Amniotic stem cell (primary cell): ENCODE measurements around the gene HUWE1.

Experiments
- DNase-seq: peaks from one replicate; lab custom pipeline; 2025; lab: John Stamatoyannopoulos, UW

The HUWE1 gene

DNA sequence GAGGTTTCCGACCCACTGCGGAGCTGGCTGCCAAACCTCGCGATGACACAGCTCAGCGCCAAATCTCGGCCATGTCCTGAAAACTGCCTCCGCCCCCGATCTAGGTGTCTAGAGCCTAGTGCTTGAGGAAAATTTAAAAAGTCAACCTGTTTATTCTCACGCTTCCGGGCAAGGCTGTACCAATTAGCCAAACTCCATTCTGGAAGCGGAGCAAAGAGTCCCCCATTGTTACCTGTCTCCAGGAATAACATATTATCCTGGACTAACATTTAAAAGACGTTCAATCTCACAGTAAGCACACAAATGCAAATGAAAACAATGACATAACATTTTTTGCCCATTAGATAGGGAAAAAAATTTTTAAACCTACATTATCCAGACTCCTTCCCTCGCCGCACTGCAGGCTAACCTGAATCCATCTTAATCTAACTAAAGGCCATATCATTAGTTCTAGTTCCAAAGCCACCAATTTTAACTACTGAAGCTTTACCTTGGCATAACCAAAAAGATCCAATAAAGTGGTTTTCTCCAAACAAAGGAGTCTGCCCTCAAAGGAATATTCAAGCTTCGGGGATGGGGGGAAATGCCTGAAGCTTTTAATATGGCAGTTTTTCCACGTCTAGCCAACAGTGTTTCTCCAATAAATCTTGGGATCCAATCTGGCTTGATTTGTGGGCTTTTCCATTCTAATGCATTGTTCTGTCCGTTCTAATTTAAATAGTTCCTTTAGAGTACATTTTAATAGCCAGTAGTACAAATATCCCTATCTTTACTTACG, 1.9 kb downstream of the HUWE1 start:
- DNase-seq, result no peak

DNA sequence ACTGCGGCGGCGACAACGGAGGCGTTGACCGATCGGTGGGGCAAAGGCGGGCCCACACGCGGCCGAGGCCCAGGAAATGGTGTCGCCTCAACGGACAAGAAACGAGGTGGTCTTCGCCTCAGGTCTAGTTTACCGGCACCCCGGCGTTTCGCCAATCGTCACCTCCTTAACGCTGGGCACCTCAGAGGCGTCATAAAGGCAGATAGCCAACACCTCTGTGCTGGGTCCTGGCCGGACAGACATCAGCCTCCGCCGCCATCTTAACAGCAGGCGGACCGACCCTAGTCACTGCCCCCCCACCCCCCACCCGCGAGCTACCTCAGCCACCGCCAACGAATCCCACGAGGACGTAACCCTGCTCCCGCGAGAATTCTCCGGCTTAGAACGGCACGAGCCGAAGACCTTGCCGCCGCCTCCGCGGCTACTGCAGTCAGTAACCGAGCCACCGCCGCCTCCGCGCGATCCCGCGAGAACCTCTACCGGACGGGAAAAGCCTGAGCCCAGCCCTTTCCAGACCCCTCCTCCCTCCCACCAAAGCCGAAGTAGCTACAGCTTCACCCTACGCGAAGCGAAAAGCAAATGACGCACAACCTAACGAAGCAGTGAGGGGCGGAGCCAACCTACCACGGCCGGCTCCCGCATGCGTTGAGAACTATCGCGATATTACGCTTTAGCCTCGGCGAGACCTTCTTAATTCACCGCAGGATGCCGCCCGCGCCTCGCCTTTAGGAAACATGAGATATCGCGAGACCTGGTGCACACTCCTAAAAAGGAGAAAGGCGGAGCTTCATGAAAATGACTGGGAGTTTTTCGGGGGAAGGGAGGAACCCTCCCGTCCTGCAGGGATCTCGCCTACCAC, 2.7 kb downstream of the HUWE1 start:
- DNase-seq, result peak; percentile 93

DNA sequence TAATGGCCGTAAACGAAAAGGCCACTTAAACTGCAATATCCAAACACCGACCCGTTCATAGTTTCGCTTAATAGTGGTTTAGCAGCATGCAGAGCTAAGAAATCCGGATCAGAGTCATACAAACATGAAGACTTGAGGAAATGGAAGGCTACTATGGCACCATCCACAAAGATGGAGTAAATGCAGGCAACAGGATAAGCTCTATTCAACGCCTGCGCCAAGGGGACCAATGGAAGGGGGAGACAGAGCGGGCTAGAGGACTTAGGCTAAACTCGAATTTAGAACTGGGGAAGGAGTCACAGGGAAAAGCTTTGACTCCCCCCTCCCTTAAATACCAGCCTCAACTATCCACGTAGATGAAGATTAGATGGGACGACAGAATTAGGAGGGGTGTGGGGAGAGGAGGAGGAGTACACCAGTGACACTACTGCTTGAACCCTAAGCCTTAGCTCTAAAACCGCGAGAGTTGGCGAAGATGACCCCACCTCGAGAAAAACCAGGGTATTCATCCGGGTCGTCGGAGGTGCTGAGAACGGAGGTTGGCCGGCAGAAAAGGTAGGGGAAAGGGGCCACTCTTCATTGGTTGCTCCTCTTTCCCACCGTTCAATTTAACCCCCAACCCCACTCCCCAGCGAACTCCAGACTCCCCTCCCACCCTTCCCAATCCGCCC, 3.5 kb downstream of the HUWE1 start:
- no peak for DNase-seq

- DNase-seq, result no peak
Observed at GRCh38 chrX:53681661-53682060, 4.9 kb downstream of the HUWE1 start.

GRCh38 chrX:53678667-53679066, 7.9 kb downstream of the HUWE1 start:
- no peak for DNase-seq

- DNase-seq, result no peak
Observed at GRCh38 chrX:53677286-53677685, 9.2 kb downstream of the HUWE1 start.

DNA sequence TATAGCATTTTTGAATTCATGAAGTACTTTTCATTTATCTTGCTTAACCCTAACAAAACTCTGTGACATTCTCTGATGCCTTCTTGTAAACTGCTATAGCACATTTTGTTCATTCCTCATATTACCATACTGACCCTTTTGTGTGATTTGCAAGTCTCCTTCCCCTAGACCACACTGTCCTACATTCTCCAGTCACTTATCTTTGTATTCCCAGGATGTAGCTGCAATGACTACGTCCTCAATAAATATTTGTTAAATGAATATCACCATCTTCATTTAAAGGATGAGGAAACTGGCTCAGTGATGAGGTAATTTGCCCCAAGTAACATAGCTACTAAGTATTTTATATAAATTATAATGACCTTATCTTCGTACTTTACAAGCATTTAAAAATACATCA, 11.9 kb downstream of the HUWE1 start:
- no peak for DNase-seq

- no peak for DNase-seq
Observed at GRCh38 chrX:53669258-53669657, 17.3 kb downstream of the HUWE1 start.

DNA sequence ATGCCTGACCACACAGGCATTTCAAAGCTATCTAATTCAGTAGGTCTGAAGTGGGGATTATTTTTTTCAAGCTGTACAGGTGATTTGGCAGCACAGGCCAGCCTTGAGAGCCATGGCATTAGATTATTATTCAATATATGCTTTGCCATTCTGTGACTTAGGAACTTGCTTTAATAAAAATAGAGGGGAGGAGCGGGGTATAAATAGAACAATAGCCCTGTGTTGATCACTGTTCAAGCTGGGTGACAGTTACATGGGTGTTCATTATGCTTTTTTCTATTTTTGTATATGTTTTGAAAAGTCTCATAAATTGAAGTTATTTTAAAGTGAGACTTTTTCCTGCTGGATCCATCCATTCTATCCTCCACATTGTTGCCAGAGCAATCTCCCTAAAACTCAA, 20.3 kb downstream of the HUWE1 start:
- DNase-seq, result no peak

- DNase-seq, result no peak
Observed at GRCh38 chrX:53660004-53660403, 26.5 kb downstream of the HUWE1 start.

DNA sequence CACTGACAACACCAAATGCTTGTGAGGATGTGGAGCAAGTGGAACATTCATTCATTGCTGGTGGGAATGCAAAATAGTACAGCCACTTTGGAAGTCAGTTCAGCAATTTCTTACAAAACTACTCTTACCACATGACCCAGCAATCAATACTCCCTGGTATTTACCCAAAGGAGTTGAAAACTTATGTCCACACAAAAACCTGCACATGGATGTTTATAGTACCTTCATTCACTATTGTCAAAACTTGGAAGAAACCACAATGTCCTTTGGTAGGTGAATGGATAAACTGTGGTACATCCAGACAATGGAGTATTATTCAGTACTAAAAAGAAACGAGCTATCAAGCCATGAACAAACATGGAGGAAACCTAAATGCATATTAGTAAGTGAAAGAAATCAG, 27.5 kb downstream of the HUWE1 start:
- DNase-seq, result no peak

DNA sequence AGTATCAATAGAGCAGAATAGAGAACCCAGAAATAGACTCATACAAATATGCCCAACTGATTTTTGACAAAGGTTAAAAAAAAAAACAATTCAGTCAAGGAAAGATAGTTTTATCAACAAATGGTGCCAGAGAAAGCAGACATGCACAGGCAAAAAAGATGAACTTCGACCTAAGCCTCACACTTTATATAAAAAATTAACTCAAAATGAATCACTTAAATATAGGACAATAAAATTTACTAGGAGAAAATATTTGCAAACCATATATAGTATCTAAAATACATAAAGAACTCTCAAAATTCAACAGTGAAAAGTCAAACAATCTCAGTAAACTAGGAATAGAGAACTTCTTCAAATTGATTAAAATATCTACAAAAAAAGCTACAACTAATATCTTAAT, 29.7 kb downstream of the HUWE1 start:
- no peak for DNase-seq

DNA sequence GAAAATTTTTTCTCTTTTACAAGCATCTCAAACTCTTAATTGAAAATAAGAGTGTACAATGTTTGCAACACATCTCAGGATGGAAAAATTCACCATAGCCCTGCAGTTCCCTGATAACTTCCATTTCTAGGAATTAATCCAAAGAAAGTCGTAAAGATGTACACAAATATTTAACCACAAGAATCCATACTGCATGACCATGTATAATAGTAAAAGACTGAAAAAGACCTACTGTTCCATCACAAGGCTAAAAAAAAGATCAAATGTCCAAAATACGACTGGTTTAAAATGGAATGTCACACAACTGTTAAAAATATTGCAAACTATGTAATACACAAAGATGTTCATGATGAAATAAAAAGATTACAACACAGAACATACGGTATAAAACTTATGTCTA, 32.1 kb downstream of the HUWE1 start:
- no peak for DNase-seq

- DNase-seq, result no peak
Observed at GRCh38 chrX:53644751-53645150, 41.8 kb downstream of the HUWE1 start.

DNA sequence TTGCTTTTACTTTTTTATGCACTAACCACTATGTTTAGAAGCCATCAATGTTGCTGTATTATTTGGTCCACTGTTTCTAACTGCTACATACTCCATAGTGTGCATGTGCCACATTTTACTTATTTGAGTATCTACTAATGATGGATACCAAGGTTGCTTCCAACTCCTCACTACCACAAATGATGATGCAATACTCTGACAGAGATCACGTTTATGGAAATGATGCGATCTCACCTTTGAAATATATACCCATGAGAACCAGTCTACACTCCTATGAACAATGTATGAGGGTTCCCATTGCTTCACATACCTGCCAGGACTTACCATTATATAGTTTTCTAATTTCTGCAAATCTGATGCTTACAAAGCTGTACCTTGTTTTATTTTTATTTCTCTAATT, 44.2 kb downstream of the HUWE1 start:
- no peak for DNase-seq

DNA sequence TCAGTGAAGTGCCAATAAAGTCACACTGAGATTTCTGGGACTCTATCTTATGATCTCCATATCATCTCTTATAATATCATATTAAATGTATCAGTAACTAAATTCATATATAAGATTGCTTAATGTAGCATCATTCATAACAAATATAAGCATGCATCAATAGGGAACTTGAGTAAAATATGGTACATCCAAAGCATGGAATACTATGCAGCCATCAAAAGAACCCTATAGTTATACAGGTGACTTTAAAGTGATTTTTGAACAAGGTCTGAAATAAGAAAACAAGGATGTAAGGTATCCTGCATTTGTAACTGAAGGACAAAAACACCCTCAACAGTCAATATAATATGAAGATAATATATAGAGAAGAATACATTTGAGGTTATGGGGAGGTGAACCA, 47.3 kb downstream of the HUWE1 start:
- no peak for DNase-seq

- DNase-seq, result no peak
Observed at GRCh38 chrX:53637479-53637878, 49.0 kb downstream of the HUWE1 start.

DNA sequence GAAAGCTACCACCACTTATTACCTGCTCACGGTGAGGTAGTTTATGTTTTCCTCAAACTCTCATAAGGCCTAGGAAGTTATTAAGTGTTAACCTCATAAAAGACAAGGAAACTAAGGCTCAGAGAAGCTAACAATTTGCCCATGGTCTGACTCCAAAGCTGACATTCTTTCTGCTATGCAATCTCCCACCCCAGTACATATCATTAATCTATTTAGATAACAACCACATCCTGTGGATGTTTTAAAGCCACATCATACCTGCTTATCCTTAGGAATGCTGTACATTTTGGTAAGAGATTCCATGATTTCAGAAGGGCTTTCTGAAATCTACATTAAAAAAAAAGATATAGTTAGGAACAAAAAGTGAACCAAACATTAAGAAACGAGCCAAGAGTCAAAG, 55.4 kb downstream of the HUWE1 start:
- no peak for DNase-seq

- DNase-seq, result no peak
Observed at GRCh38 chrX:53630261-53630660, 56.3 kb downstream of the HUWE1 start.

- DNase-seq, result no peak
Observed at GRCh38 chrX:53622431-53622830, 64.1 kb downstream of the HUWE1 start.

- no peak for DNase-seq
Observed at GRCh38 chrX:53621418-53621986, 65.0 kb downstream of the HUWE1 start.

DNA sequence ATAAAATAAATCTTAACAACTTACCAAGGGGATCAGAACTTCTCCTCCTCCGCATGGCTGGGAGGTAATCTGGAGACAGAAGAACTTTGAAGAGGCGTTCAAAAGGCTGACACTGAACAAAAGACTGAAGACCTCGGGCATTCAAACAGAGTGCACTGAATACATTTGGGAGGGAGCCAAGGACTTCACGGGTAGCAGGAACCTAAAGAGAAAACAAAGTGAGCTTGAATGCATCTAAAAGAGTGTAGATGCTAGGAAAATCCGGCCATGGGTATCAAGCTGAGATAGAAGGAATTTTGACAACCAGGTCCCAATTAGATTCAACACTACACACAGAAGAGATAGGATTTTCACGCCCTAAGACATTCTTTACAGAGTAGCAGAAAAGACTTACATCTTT, 69.6 kb downstream of the HUWE1 start:
- DNase-seq, result no peak

DNA sequence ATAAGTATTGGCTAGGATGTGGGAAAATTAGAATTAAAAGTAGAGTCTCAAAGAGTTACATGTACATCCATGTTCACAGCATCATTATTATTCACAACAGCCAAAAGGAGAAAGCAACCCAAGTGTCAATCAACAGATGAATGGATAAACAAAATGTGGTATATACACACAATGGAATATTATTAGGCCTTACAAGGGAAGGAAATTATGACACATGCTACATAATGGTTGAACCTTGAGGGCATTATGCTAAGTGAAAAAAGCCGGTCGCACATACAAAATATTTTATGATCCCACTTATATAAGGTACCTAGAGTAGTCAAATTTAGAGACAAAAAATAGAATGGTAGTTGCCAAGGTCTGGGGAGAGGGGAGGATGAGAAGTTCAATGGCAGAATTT, 80.1 kb downstream of the HUWE1 start:
- no peak for DNase-seq
